RWPE1 (cell line): Measurements from ENCODE around the gene PLPPR4.

ENCODE experiments used
- CTCF ChIA-PET: fragments of 350-600 bp; sonication (Branson Sonifier 250); formaldehyde crosslinking; extraction: SDS; loops from one replicate; lab custom pipeline; 2021; lab: Yijun Ruan, JAX
- POLR2A ChIA-PET: fragments of 400-600 bp; formaldehyde crosslinking; extraction: SDS; loops from one replicate; lab custom pipeline; 2020; ENCODE audit warnings: antibody characterized with exemption; ENCODE audit not compliant: low non-redundant PET; lab: Yijun Ruan, JAX
- DNase-seq: peaks from one replicate; pipeline ENCODE4 v3.0.0; 2012; ENCODE audit warnings: low spot score
- H3K27ac ChIP-seq: fragments of 450-650 bp; 2 replicates; pipeline ENCODE4 v1.5.1; 2017
- TF ChIP-seq, protein P1 (sequence below): fragments of 450-650 bp; conservative IDR thresholded peaks from 2 replicates; pipeline ENCODE4 v1.5.1; 2017; ENCODE audit warnings: low read depth, mild to moderate bottlenecking

The PLPPR4 gene, protein sequence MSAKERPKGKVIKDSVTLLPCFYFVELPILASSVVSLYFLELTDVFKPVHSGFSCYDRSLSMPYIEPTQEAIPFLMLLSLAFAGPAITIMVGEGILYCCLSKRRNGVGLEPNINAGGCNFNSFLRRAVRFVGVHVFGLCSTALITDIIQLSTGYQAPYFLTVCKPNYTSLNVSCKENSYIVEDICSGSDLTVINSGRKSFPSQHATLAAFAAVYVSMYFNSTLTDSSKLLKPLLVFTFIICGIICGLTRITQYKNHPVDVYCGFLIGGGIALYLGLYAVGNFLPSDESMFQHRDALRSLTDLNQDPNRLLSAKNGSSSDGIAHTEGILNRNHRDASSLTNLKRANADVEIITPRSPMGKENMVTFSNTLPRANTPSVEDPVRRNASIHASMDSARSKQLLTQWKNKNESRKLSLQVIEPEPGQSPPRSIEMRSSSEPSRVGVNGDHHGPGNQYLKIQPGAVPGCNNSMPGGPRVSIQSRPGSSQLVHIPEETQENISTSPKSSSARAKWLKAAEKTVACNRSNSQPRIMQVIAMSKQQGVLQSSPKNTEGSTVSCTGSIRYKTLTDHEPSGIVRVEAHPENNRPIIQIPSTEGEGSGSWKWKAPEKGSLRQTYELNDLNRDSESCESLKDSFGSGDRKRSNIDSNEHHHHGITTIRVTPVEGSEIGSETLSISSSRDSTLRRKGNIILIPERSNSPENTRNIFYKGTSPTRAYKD

DNA sequence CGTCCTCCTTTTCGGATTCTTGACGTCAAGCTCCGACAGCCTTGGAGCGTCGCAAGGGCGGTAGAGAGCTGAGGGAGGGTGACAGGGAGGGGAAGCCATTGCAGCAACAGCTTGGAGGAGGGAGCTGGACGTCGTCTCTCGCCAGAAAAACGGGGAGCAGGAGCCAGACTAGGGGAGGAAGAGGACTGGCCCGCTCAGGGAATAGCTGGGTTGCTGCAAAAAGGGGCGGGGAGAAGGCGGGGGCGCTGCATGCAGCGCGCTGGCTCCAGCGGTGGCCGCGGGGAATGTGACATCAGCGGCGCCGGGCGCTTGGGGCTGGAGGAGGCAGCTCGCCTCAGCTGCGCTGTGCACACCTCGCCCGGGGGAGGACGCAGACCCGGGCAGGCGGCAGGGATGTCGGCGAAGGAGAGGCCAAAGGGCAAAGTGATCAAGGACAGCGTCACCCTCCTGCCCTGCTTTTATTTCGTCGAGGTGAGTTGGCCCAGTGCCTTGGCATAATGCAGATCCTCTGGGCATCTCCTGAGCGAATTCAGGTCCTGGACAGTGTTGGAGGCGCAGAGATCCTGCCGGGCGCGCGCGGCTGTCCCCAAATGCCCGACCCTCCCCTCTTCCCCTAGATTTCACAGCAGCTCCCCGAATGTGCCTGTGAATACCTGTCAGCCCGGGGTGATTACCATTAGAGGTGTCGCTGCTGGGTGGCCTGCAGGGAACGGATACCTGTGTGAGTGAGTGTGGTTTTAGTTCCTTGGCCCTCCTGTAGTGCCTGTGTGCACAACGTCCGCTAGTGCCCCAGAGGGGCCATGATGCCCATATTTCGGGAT lies at the start of gene PLPPR4:
TSS of gene PLPPR4 (plus strand) at position 292 of the 821 bp plus-strand sequence. CDS start at position 394, 102 bp downstream.
- CTCF ChIA-PET = no interaction called here
- H3K27ac ChIP-seq = no peak within 1 kb of the TSS
- TF ChIP-seq, protein P1, sequence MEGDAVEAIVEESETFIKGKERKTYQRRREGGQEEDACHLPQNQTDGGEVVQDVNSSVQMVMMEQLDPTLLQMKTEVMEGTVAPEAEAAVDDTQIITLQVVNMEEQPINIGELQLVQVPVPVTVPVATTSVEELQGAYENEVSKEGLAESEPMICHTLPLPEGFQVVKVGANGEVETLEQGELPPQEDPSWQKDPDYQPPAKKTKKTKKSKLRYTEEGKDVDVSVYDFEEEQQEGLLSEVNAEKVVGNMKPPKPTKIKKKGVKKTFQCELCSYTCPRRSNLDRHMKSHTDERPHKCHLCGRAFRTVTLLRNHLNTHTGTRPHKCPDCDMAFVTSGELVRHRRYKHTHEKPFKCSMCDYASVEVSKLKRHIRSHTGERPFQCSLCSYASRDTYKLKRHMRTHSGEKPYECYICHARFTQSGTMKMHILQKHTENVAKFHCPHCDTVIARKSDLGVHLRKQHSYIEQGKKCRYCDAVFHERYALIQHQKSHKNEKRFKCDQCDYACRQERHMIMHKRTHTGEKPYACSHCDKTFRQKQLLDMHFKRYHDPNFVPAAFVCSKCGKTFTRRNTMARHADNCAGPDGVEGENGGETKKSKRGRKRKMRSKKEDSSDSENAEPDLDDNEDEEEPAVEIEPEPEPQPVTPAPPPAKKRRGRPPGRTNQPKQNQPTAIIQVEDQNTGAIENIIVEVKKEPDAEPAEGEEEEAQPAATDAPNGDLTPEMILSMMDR = no peak
- POLR2A ChIA-PET = no interaction called here
- DNase-seq = peak; percentile 5

DNA sequence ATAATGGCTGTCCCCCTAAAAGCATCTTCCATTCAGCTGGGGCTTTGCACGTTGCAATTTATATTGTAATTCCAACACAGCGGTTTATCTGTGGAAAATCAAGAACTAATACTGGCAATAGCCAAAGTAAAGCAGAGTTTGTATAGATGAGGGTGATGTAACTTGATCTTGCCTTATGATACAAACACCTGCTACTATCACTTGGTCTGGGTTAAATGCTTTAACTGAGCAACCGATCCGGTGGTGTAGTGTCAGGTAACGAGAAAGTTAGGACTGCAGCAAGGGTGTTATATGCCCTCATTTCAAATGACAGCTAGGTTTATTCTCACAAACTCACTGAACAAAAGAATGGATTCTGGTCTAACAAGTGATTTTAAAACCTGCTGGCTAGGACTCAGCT lies 47.3 kb upstream of the PLPPR4 start:
- H3K27ac ChIP-seq = no peak overlapping the region
- DNase-seq = no peak
- ChIA-PET CTCF (interaction anchor here (1.0 kb wide), 1 partner anchor 18 kb away, joined by 3 read pairs; no protein-coding TSS in a partner anchor), POLR2A (no interaction called here)
- TF ChIP-seq, protein P1 = no peak

DNA sequence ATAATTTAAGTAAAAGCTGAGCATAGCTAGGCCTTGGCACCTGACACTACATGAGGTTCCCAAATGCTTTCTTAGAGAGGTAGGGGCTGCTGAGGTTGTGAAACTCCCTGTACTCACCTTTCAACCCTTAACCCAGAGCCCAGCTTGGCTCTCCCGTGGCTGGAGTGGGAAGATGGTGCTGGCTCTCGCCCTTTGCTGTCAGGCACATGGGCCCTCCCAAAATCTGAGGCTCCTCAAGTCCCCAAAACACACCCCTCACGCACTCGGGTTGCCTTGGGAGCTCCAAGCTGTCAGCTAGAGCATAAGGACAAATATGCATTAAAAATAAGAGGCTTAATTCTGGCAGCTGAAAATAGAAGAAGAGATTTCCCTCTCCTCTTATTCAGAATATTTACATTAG lies 46.7 kb upstream of the PLPPR4 start:
- H3K27ac ChIP-seq = no peak overlapping the region
- no peak for DNase-seq
- TF ChIP-seq, protein P1 = no peak
- ChIA-PET CTCF (interaction anchor here (1.0 kb wide), 1 partner anchor 17 kb away, joined by 3 read pairs; no protein-coding TSS in a partner anchor), POLR2A (no interaction called here)

DNA sequence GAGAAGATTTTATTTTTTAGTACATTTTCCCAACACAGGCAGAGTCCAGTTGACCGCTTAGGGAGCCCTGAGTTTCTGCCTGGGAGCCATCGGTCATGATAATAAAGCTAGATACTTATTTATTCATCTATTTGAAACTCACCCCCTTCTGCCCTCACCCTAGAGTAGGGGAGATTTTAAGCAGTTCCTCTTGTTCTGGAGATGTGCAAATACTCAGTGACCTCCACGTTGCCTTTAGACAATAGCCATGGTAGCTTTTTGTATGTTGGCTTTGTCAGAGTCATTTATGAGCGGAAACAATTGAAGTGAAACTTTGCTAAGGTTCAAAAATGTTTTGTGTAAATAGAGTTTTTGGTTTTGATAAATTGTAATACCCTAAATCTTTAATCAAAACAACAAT lies 45.7 kb upstream of the PLPPR4 start:
- POLR2A ChIA-PET = no interaction called here

DNA sequence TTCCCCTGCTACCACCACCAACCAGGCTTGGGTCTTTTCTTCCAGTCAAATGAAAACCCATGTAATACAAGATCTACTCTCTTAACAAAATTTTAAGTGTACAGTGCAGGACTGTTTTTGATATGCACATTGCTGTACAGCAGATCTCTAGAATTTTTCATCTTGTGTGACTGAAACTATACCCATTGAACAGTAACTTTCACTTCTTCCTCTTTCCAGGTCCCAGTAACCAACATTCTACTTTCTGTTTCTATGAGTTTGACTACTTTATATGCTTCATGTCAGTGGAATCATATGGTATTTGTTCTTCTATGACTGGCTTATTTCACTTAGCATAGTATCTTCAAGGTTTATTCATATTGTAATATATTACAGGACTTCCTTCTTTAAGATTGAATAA lies 45.3 kb upstream of the PLPPR4 start:
- no peak for DNase-seq
- CTCF ChIA-PET = interaction anchor here (0.8 kb wide), 1 partner anchor 34 kb away, joined by 3 read pairs; no protein-coding TSS in a partner anchor
- no peak overlapping the region for H3K27ac ChIP-seq
- POLR2A ChIA-PET = no interaction called here
- TF ChIP-seq, protein P1 = no peak

More for the DNA sequence above, 45.7 kb upstream of the PLPPR4 start:
- TF ChIP-seq, protein P1 = no peak
- CTCF ChIA-PET = interaction anchor here (0.8 kb wide), 1 partner anchor 34 kb away, joined by 3 read pairs; no protein-coding TSS in a partner anchor
- H3K27ac ChIP-seq = no peak overlapping the region
- no peak for DNase-seq
